G401.6 (cell line): ENCODE measurements around the gene ST3GAL6.

Experiments
- FAIRE-seq: peaks from 2 replicates; lab custom pipeline; 2012; peaks lifted over from hg19 to GRCh38; lab: Jason Lieb, UNC

ST3GAL6 gene

DNA sequence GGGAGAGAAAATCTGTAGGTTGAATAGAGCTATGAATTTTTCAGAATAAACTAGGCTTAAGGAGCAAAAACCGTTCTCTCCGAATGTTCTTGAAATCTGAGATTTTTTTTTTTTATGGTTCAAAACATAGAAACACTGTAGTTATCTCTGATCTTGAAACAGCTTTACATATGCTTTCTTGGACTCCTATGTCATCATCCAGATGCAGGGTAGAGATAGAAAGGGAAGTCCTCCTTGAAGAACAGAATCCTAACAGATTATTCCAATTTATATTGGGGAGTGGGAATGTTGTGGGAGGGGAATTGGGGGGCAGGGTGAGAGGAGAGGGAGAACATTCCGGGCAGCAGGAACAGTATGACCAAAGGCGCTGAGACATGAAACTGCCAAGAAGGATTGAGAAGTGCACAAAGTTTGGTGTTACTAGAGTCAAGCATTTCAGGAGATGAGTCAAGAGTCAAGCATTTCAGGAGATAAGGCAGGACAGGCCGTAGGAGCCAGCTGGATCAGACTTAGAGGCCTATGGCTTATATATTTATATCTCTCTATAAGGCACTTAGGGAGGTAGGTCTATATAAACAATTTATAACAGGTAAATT lies 21.9 kb upstream of the ST3GAL6 start:
- FAIRE-seq, result no peak

DNA sequence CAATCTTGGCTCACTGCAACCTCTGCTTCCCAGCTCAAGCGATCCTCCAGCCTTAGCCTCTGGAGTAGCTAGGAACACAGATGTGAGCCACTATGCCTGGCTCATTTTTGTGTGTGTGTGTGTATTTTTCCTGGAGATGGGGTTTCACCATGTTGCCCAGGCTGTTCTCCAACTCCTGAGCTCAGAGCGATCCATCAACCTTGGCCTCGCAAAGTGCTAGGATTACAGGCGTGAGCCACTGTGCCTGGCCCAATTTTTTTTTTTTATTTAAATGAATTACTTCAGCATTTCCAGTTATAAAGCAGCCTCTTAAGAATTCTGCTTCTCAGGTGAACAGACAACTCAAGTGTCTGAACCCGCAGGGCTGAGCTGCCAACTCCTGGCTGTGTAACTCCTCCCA lies 20.1 kb upstream of the ST3GAL6 start:
- no peak for FAIRE-seq

DNA sequence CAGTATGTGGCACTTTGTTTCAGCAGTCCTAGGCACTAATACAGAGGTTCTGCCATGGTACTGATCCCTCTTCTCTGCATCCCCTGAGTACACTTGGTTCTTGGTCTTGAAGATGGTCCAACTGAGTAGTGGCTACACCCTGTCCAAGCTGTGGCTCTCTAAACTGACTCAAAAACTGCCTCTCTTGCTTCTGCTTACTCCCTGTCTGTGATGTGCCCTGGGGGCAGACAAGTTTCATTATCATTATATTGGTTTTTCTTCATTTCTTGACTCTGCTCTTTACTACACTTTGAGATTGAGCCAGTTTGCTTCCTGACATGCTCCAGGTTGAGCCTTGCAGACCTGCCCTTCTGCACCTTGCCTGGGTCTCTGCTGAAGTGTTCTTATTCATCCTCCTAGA lies 18.9 kb upstream of the ST3GAL6 start:
- no peak for FAIRE-seq

DNA sequence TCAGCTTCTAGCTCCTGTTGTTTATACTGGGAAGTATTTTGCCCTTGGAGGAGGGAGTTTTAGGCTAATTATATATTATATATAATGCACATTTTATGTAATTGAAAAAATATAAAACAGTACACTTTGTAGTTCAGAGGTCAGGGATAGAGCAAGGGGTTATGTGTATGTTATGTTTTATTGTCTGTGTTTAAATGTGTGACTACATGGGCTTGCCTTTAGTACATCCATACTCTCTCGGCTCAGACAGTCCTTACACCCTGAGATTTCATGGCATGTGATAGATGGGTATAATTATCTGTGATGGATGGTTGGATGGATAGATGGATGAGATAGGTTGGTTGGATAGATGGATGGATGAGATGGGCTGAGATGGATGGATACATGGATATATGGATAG lies 17.4 kb upstream of the ST3GAL6 start:
- FAIRE-seq, result no peak

DNA sequence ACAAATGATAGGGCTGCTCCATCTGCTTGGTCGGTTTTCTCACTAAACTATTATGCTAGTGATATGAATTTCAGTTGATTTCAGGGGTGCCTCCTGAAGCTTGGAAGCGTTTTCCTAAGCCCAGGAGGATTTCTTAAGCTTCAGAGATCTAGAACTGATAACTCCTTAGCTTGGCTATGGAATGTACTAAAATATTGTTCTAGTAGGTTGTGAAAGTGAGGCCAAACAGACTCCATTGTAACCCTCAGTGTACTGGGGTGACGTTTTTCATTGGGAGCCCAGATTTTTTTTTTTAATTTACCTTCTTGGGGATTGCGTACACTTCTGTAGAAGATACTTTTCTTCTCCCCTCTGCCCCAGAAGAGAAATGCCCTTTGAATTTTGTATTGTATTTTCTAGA lies 17.0 kb upstream of the ST3GAL6 start:
- FAIRE-seq, result no peak

DNA sequence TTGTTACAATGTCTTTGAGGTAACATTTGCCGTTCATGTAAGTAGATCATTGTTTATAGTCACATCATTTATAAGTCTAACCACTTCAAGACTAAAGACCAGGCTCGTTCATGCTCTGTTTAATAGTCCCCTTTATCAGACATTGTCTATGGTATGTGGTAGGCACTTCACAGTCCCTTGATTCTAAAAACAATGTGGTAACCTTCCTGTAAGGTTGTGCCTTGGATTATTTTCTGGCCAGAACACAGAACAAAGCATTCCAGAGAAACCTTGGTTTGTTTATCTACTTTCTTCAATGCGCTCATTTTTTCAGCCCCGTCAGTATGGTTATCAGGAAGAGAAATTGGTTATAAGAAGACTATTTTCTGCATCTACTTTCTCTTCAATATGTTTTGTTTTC lies 16.3 kb upstream of the ST3GAL6 start:
- no peak for FAIRE-seq

DNA sequence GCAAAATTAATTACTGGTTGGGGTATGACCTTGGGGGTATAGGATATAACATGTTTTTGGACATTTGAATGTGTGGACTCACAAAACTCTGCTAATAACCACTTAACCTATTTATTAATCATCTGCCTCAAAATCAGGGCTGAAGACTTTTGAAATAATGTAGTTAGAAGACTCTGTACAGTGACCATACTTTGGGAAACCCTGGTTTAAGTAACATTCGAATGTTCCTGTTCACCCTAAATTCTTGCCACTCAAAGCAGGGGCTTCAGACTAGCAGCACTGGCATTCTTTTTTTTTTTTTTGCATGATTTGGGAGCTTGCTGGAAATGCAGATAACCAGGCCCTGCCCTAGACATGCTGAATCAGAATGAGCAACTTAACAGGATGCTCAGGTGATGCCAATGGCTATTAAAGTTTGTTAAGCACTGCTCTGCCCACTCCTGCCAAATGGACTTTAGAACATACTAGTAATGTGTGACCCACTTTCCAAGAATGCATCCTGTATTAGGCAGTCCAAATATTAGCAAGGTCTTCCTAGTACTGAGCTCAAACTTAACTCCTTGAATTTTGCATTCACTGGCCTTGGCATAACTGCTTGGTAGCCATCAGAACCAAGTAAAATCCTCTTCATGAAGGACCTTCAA lies 12.7 kb upstream of the ST3GAL6 start:
- FAIRE-seq, result no peak

DNA sequence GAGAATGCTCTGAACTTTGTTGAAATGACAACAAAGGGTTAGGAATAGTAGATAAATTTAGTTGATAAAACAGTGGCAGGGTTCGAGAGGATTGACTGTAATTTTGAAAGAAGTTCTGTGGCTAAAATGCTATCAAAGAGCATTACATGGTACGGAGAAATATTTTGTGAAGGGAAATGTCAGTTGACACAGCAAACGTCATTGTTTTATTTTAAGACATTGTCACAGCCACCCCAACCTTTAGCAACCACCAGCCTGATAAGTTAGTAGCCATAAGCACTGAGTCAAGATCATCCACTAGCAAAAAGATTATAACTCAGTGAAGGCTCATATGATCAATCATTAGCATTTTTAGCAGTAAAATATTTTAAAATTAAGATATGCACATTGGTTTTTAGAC lies 8.7 kb upstream of the ST3GAL6 start:
- no peak for FAIRE-seq

DNA sequence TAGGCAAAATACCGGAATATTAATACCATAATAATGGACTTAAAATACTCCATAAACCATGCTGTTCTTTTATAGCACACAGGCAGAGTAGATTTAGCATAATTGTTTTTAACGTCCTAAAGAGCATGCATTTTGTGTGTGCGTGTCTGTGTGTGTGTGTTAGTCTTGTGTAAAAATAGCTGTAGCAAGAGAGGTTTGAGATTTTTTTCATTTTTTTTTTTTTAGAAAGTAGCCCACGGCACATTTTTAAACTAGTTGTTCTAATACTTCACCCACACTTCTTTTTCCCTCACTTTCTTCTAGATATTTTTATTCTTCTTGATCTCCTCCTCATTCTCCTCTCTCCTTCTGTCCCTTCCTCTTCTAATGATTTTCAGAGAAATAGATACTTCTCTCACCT lies 7.5 kb upstream of the ST3GAL6 start:
- FAIRE-seq, result no peak

DNA sequence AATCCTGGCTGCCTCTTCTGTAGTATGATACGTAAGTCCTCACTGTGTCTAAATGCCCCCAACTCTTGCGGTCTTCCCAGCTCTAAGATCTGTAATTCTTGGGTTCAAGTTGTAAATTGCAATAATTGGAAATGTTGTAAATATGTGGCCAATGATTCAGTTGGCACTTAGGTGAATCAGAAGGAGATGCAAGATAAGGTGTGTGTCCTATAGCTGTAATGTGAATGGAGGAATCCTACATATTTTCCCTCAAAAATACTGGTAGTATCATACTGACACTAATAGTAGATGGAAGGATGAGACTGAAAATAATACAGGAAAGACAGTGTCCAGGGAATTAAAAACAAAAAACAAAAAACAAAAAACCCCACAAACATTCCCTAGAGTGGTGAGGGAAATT lies 3.5 kb upstream of the ST3GAL6 start:
- no peak for FAIRE-seq

DNA sequence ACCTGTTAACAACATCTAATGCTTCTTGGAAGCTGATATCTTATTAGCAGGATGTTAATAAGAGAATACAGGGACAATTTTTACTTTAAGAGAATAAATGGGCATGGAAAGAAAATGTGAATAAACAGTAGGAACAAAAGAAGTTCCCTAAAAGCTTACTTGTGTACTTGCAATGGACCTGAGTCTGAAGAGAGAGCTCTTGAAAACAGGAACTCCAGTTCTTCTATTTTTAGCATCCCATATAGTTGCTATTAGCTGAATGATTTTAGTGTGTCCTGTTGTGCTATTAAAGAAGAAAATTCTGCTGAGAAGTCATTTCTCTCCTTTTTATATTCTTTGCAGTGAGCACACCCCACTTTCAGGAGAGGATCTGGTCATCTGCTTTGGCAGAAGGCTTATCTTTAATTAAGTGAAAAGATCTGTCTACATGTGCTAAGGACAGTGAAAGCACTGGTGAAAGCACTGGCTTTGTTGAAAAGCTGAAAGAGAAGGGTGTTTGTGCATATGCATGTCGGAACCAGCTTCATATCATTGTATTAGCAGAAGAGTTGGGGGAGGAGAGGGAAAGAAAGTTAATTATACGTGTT lies 1.4 kb upstream of the ST3GAL6 start:
- FAIRE-seq, result no peak

DNA sequence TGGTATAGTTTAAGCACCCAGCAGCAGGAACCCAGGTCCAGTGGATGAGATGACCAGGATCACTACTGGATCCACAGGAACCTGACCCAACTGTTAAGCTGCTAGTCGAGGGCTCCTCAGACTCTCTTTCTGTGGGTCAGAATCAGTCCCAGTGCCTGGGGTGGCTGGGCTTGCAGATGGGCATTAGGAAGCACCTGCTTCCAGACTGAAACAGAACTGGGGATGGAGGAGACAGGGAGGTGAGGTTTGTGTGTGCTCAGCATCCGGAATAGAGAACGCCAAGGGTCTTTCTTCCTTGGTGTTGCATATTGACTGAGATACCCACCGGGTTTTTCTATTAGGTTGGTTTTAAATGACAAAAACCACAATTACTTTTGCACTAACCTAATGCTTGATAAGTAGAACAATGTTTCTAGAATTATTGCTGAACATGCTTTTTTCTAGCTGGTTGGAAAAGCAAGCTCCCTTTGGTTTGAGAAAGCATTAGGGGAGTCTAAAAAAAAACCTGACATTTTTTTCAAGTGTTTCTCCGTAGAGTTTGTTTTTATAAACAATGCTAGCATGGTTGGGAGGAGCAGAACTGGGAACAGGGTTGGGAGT lies 779 bp downstream of the ST3GAL6 start:
- no peak for FAIRE-seq

DNA sequence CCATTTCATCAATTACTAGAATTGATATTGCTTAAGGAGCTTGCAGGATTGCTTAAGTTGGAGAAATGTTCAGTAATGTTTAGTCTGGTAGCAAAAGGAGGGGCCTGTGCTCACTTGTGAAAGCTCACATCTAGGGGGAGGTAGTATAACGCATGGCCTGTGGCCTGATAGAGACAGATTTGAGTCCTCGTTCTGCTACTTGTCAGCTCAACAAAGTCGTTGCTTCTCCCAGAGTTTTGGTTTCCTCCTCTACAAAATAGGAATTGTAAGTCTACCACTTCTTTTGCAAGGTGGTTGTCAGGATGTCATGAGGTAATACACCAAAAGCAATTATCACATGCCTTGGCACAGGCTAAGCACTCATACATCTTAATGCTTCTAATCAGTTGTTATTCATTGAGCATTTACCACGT lies 1.3 kb downstream of the ST3GAL6 start:
- FAIRE-seq, result no peak

DNA sequence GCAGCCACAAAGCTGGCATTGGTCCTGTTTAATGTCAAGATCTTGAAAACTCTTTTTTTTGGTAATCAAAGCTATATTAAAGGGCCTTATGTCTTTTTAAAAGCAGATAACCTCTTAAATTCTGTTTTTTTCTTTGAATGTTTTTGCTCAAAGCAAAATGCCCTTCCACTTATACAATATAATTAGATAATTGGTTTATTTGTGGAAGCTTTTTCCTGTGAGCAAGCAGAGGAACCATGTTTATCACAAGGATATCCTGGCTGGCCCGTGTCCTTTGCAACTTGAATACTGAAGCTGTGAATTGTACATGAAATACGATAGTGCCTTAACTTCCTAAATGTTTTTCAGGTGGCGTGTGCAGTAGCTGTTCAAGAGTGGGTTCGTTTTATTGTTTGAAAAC lies 2.6 kb downstream of the ST3GAL6 start:
- FAIRE-seq, result no peak

DNA sequence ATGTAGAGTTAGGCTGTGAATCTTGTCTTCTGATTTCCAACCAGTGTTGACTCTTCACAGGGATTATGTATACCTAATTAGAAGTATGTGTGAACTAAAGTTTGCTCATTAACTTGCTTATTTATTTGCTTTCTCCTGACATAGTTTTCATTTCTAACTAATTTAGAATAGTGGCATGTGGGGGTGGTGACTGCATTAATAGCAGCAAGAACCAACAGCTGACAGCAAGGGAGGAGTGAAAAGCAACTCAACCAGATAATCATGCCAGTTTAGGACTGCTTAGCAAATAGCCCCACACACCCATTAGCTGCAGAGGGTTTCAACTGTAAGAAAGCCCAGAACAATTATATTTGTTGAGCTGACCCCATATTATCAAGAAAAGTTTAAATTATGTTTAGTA lies 3.8 kb downstream of the ST3GAL6 start:
- FAIRE-seq, result no peak

DNA sequence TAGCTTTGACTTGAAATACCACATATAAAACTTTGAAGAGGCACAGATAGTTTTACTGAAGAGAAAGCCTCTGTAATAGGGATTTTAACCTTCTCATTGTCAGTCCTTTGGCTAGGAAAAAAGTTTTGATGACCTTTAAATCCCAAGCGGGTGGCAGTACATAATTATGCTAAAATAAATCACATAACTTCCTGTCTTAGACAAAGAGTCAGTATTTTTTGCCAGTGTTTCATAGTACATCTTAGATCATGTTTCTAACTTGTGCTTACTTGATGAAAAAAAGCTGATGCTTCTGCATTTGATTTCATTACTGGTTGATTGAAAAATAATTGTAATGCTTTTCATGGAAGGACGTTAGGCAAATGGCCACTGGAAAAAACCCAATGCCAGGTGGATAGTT lies 5.8 kb downstream of the ST3GAL6 start:
- FAIRE-seq, result no peak

DNA sequence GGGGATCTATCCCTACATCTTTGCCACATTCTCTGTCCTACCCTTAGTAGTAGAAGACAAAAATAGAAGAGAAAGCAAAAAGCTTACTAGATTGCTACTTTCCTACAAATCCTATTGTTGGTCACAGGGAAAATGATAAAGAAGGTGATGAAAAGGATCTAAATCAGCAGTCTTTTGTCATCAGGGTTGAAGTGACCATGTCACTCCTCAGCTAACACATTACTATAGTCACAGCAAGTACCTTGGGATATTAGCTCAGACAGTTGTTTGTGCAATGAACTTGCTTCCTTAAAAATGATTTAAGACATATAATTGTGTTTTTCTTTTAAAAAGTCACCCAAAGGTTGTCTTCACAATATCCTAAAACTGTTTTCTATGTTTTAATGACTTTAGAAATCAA lies 6.3 kb downstream of the ST3GAL6 start:
- FAIRE-seq, result no peak

DNA sequence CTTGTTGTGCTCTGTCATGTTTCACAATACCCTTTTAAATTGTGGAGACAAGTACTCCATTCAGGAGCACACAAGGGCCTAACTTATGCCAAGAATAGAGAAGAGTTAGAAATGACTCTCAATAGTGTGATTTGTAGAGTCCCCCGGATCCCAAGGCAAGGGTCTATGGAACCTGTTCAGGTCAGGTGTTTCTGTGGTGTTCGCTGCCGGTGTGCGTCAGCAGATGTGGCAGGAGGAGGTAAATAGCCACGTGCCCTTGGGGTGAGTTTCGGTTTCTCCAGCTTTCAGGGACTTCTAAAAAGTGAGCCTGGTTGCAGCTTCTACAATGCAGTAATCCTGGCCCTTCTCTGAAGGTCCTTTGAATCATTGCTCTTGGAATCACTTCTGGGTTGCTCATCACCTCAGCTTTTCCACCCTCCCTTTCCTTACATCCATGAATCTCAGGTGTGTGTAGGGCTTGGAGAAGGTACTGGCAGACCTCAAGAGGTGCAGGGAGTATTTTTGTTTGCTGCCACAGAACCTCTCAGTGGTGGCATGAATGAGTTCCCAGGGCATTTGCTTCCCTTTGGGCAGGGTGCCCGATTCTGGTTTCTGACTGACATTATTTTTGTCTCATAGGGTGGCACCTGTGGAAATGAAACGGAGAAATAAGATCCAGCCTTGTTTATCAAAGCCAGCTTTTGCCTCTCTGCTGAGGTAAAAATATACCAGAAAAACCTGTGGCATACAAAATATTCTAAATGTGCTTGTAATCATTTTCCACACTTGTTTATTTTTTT lies 7.3 kb downstream of the ST3GAL6 start:
- FAIRE-seq, result no peak

DNA sequence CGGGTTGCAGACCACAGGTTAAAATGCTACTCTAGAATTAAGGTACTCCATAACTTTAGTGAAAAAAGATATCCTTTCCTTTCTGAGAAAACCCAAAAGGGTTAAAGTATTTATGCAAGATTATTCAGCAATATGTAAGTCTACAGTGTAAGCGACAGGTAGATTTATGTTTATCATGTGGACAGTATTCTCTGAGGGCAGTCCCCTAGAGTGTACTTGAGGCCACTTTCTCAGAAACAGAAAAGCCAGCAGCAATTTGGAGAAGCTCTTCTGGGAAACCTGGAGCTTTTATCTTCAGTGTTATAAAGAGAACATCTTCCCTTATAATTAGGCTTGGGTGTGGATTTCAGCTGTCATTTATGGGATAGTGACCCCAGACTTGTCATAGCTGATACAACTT lies 8.9 kb downstream of the ST3GAL6 start:
- no peak for FAIRE-seq

DNA sequence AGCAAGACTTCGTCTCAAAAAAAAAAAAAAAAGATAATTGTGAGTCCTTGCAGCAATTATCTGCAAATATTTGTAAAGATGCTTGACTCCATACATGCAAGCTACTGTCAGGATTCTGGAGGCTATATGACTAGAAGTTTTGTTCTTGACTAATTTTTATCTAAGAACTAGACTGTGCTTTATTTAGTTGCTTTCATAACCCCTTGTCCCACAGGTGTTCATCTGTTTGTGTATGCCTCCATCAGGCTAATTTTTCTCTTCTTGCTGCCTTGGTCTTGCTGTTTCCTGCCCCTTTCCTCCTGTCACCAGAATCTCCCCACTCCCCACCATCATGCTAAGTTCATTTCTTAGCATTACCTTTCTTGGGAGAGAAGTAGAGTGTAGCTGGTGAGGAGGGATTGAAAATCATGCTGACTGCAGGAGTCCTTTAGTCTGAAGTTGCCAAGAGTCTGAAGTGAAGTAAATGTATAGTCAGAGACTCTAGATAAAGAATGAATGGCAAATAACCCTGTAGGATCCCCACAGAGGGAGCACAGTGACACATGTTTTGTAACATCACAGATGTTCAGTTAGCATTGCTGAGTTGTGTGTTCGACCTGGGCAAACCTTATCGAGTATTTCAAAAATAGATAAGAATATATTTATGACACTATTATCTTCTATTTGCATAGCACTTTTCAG lies 12.5 kb downstream of the ST3GAL6 start:
- no peak for FAIRE-seq

DNA sequence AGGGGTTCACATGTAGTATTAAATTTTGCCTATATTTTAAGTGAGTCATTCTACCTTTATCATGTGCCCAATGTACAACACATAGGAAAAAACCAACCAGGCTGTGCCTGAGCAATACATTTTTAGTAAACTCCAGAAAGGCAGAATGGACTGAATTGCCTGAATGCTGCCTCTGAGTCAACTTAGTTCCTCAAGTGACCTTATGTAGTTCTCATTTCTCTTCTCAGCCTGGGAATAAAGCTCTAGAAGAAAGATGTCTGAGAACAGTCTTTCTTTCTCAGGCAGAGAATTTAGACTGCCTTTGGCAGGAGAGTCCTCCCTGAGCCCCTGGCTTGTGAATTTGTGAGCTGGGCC lies 13.0 kb downstream of the ST3GAL6 start:
- no peak for FAIRE-seq

DNA sequence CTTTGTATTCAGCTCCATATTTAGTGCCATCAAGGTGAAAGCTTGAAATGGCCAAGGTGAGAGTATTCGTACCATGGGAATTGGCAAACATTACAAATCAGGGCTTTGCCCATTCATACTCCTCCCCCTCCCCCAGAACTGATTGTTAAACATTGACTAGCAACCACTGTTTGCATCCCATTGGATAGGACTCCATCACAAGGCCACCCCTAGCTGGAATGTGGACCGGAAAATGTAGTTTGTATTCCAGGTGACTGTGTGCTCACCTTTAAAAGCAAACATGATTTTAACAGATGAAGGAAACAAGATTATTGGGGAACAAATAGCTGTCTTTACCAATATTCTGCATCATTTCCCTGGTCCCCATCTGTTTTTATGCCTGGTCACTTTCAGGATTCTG lies 14.1 kb downstream of the ST3GAL6 start:
- no peak for FAIRE-seq

DNA sequence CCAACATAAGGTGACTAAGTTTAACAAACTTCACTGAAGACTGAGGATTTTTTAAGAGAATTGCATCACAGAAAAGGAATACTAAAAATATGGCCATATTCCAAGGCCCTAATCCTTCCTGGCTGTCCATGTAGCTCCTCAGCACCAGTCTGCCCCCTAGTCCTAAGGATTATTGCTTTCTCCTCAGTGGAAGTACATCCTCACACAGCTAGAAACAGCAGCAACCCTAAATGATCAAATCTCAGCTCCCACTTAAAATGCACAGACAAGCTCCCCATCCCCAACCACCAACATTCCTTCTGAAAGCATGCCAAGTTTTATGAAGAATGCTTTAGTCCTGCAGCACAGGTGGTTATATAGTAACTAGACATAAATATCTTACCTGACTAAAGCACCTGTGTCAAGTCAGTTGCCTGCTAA lies 14.7 kb downstream of the ST3GAL6 start:
- no peak for FAIRE-seq
